ENCODE measurements around the gene SDR9C7. TPM values are rescaled to one million over a fixed set of nuclear protein-coding genes. Genes with fewer than 3 reads are reported as not detected.
"Not testable (repeated sequence)": the region's sequence is repeated elsewhere in the genome, so short reads cannot be mapped to it uniquely, and the experiment has no call there.

Gene SDR9C7
- total RNA-seq, 1 experiment from 2014 or later = not detected

- H3K27ac ChIP-seq (ENCODE audit: low read length); H3K27me3 ChIP-seq (ENCODE audit: low read length); H3K9ac ChIP-seq (ENCODE audit: low read length); H2AFZ ChIP-seq (ENCODE audit: low read length); H3K36me3 ChIP-seq (ENCODE audit: insufficient read depth, low read length); H3K4me3 ChIP-seq (ENCODE audit: low read length); H3K9me2 ChIP-seq (replicated peaks; ENCODE audit: insufficient read depth, low read length); H3K4me1 ChIP-seq (ENCODE audit: low read length); H3K9me3 ChIP-seq (ENCODE audit: low read length); DNase-seq; H3K79me2 ChIP-seq (ENCODE audit: low read length); H4K20me1 ChIP-seq (ENCODE audit: insufficient read depth, low read depth, low read length); H3K4me2 ChIP-seq (ENCODE audit: low read depth, low read length, poor library complexity, severe bottlenecking): not testable (repeated sequence)
Observed at GRCh38 chr12:56974224-56974623, 40.0 kb upstream of the SDR9C7 start.

GRCh38 chr12:56968910-56969309 is 34.7 kb upstream of the SDR9C7 start:
- not testable (repeated sequence) for H3K9me3 ChIP-seq (ENCODE audit: low read length); H3K9ac ChIP-seq (ENCODE audit: low read length); DNase-seq; H3K36me3 ChIP-seq (ENCODE audit: insufficient read depth, low read length); H3K9me2 ChIP-seq (replicated peaks; ENCODE audit: insufficient read depth, low read length); H4K20me1 ChIP-seq (ENCODE audit: insufficient read depth, low read depth, low read length); H3K79me2 ChIP-seq (ENCODE audit: low read length); H3K4me3 ChIP-seq (ENCODE audit: low read length); H3K27ac ChIP-seq (ENCODE audit: low read length); H3K27me3 ChIP-seq (ENCODE audit: low read length); H3K4me2 ChIP-seq (ENCODE audit: low read depth, low read length, poor library complexity, severe bottlenecking); H3K4me1 ChIP-seq (ENCODE audit: low read length); H2AFZ ChIP-seq (ENCODE audit: low read length)

- H3K4me3 ChIP-seq (ENCODE audit: low read length); H3K27ac ChIP-seq (ENCODE audit: low read length); H3K4me1 ChIP-seq (ENCODE audit: low read length); H3K4me2 ChIP-seq (ENCODE audit: low read depth, low read length, poor library complexity, severe bottlenecking); H4K20me1 ChIP-seq (ENCODE audit: insufficient read depth, low read depth, low read length); H3K9me2 ChIP-seq (replicated peaks; ENCODE audit: insufficient read depth, low read length); H3K9me3 ChIP-seq (ENCODE audit: low read length); H3K79me2 ChIP-seq (ENCODE audit: low read length); H3K9ac ChIP-seq (ENCODE audit: low read length); H3K27me3 ChIP-seq (ENCODE audit: low read length); H2AFZ ChIP-seq (ENCODE audit: low read length); H3K36me3 ChIP-seq (ENCODE audit: insufficient read depth, low read length): not testable (repeated sequence)
- peak; percentile 36 for DNase-seq
Observed at GRCh38 chr12:56965997-56966642, 31.9 kb upstream of the SDR9C7 start.

GRCh38 chr12:56965124-56965523 is 30.9 kb upstream of the SDR9C7 start:
- H3K9ac ChIP-seq (ENCODE audit: low read length); H3K27me3 ChIP-seq (ENCODE audit: low read length); H4K20me1 ChIP-seq (ENCODE audit: insufficient read depth, low read depth, low read length); H3K27ac ChIP-seq (ENCODE audit: low read length); H3K4me1 ChIP-seq (ENCODE audit: low read length); H3K9me2 ChIP-seq (replicated peaks; ENCODE audit: insufficient read depth, low read length); DNase-seq; H3K4me3 ChIP-seq (ENCODE audit: low read length); H3K9me3 ChIP-seq (ENCODE audit: low read length); H3K79me2 ChIP-seq (ENCODE audit: low read length); H2AFZ ChIP-seq (ENCODE audit: low read length); H3K4me2 ChIP-seq (ENCODE audit: low read depth, low read length, poor library complexity, severe bottlenecking); H3K36me3 ChIP-seq (ENCODE audit: insufficient read depth, low read length): not testable (repeated sequence)

- not testable (repeated sequence) for H3K4me2 ChIP-seq (ENCODE audit: low read depth, low read length, poor library complexity, severe bottlenecking); H4K20me1 ChIP-seq (ENCODE audit: insufficient read depth, low read depth, low read length); H3K9ac ChIP-seq (ENCODE audit: low read length); H2AFZ ChIP-seq (ENCODE audit: low read length); H3K27me3 ChIP-seq (ENCODE audit: low read length); DNase-seq; H3K4me3 ChIP-seq (ENCODE audit: low read length); H3K9me2 ChIP-seq (replicated peaks; ENCODE audit: insufficient read depth, low read length); H3K36me3 ChIP-seq (ENCODE audit: insufficient read depth, low read length); H3K9me3 ChIP-seq (ENCODE audit: low read length); H3K4me1 ChIP-seq (ENCODE audit: low read length); H3K79me2 ChIP-seq (ENCODE audit: low read length); H3K27ac ChIP-seq (ENCODE audit: low read length)
Observed at GRCh38 chr12:56963557-56963956, 29.3 kb upstream of the SDR9C7 start.

GRCh38 chr12:56962247-56962646 is 28.0 kb upstream of the SDR9C7 start:
- H3K4me3 ChIP-seq (ENCODE audit: low read length); H3K79me2 ChIP-seq (ENCODE audit: low read length); H3K36me3 ChIP-seq (ENCODE audit: insufficient read depth, low read length); H3K27me3 ChIP-seq (ENCODE audit: low read length); DNase-seq; H3K9me2 ChIP-seq (replicated peaks; ENCODE audit: insufficient read depth, low read length); H3K9me3 ChIP-seq (ENCODE audit: low read length); H3K4me1 ChIP-seq (ENCODE audit: low read length); H3K4me2 ChIP-seq (ENCODE audit: low read depth, low read length, poor library complexity, severe bottlenecking); H2AFZ ChIP-seq (ENCODE audit: low read length); H4K20me1 ChIP-seq (ENCODE audit: insufficient read depth, low read depth, low read length); H3K27ac ChIP-seq (ENCODE audit: low read length); H3K9ac ChIP-seq (ENCODE audit: low read length): not testable (repeated sequence)

- H4K20me1 ChIP-seq (ENCODE audit: insufficient read depth, low read depth, low read length) = no peaks in the 10 kb centered on the region
- no peaks in the 10 kb centered on the region for H3K9me2 ChIP-seq (replicated peaks; ENCODE audit: insufficient read depth, low read length)
- H3K27me3 ChIP-seq (ENCODE audit: low read length) = no peaks in the 10 kb centered on the region
- H3K4me3 ChIP-seq (ENCODE audit: low read length) = no peak overlapping the region
- H3K4me2 ChIP-seq (ENCODE audit: low read depth, low read length, poor library complexity, severe bottlenecking) = no peak overlapping the region
- no peak overlapping the region for H3K27ac ChIP-seq (ENCODE audit: low read length)
- H2AFZ ChIP-seq (ENCODE audit: low read length) = no peak overlapping the region
- no peaks in the 10 kb centered on the region for H3K79me2 ChIP-seq (ENCODE audit: low read length)
- DNase-seq = no peak
- no peak overlapping the region for H3K9ac ChIP-seq (ENCODE audit: low read length)
- H3K9me3 ChIP-seq (ENCODE audit: low read length) = no peaks in the 10 kb centered on the region
- H3K36me3 ChIP-seq (ENCODE audit: insufficient read depth, low read length) = no peaks in the 10 kb centered on the region
- H3K4me1 ChIP-seq (ENCODE audit: low read length) = no peaks in the 10 kb centered on the region
Observed at GRCh38 chr12:56958422-56958821, 24.2 kb upstream of the SDR9C7 start.

- Histone ChIP-seq H3K4me1 (ENCODE audit: low read length) (no peaks in the 10 kb centered on the region), H3K4me2 (ENCODE audit: low read depth, low read length, poor library complexity, severe bottlenecking) (no peak within 1 kb of the TSS), H2AFZ (ENCODE audit: low read length) (no peak within 1 kb of the TSS), H3K27ac (ENCODE audit: low read length) (no peak within 1 kb of the TSS), H3K9me2 (replicated peaks; ENCODE audit: insufficient read depth, low read length) (no peaks in the 10 kb centered on the region), H3K36me3 (ENCODE audit: insufficient read depth, low read length) (no peaks in the 10 kb centered on the region), H3K79me2 (ENCODE audit: low read length) (no peaks in the 10 kb centered on the region), H3K4me3 (ENCODE audit: low read length) (no peak within 1 kb of the TSS), H4K20me1 (ENCODE audit: insufficient read depth, low read depth, low read length) (no peaks in the 10 kb centered on the region), H3K27me3 (ENCODE audit: low read length) (0 out of 2 replicates have a peak, but pooled peaks cover 2% of the 10 kb centered on the region), H3K9ac (ENCODE audit: low read length) (no peak within 1 kb of the TSS), H3K9me3 (ENCODE audit: low read length) (no peaks in the 10 kb centered on the region)
- DNase-seq = no peak
Observed at GRCh38 chr12:56957229-56958052, 23.2 kb upstream of the SDR9C7 start, which contains the start of gene RDH16. Gene RDH16, minus strand, starts transcription at chr12:56957608. Its CDS starts 146 bp downstream, at chr12:56957462.
